Measurements from ENCODE around the gene BICC1. TPM values are rescaled to one million over a fixed set of nuclear protein-coding genes. Genes with fewer than 3 reads are reported as not detected.

The BICC1 gene
- total and polyA plus RNA-seq, 2 of the 4 experiments (the other 2 are of a cell fraction), result 5.7 to 42.5 TPM

GRCh38 chr10:58641708-58642107, 129.0 kb downstream of the BICC1 start:
- H3K27me3 ChIP-seq (ENCODE audit: control insufficient read depth, insufficient read depth, low read length), result no peaks in the 10 kb centered on the region
- H4K5ac ChIP-seq (ENCODE audit: low read depth, low read length), result no peak overlapping the region
- H4K91ac ChIP-seq (ENCODE audit: insufficient read depth, low read depth, low read length), result no peak overlapping the region
- WGBS, 2 experiments (ENCODE audit: extremely low coverage in 2 of 2, insufficient read length in 1 of 2), result no CpG with 5 or more reads among the region's 2 CpGs
- H2AK9ac ChIP-seq (replicated peaks; ENCODE audit: low read depth, low read length, poor library complexity), result no peak overlapping the region
- intact Hi-C loops (cut with micrococcal nuclease), result loop anchor here (1.0 to 5.0 kb wide), 2 partner anchors 110 to 229 kb away; no protein-coding TSS in a partner anchor
- H3K4ac ChIP-seq (ENCODE audit: low read depth, low read length), result no peak overlapping the region
- H2AFZ ChIP-seq (replicated peaks; ENCODE audit: low read length, poor library complexity), result no peak overlapping the region
- TF ChIP-seq CHD1 (IDR thresholded peaks at IDR 0.05; ENCODE audit: low read depth, low read length) (no peak), RFX5 (IDR thresholded peaks at IDR 0.05; ENCODE audit: low read depth, low read length) (no peak), RCOR1 (IDR thresholded peaks at IDR 0.05; ENCODE audit: insufficient replicate concordance, low read length) (no peak), CTCF (conservative IDR thresholded peaks at IDR 0.05; ENCODE audit: low read depth, low read length) (no peak), USF2 (IDR thresholded peaks at IDR 0.05; ENCODE audit: low read depth, low read length) (no peak), BHLHE40 (IDR thresholded peaks at IDR 0.05; ENCODE audit: low read depth, low read length) (no peak), NFE2L2 (IDR thresholded peaks at IDR 0.05; ENCODE audit: low read depth, low read length) (no peak), CEBPB (IDR thresholded peaks at IDR 0.05; ENCODE audit: low read depth, low read length) (peak; percentile 46; the same call in 1 of the 2 replicates), ELK1 (IDR thresholded peaks at IDR 0.05; ENCODE audit: borderline replicate concordance, low read depth, low read length) (no peak), FOS (IDR thresholded peaks at IDR 0.05; ENCODE audit: low read depth, low read length) (0 out of 2 replicates have a peak, but pooled peaks have one; percentile 9), MAFK (IDR thresholded peaks at IDR 0.05; ENCODE audit: low read depth, low read length) (no peak), RAD21 (IDR thresholded peaks at IDR 0.05; ENCODE audit: low read length) (no peak), POLR2A (IDR thresholded peaks at IDR 0.05; ENCODE audit: low read depth, low read length) (no peak), MXI1 (IDR thresholded peaks at IDR 0.05; ENCODE audit: borderline replicate concordance, low read depth, low read length) (no peak), SMC3 (IDR thresholded peaks at IDR 0.05; ENCODE audit: low read depth, low read length) (no peak), MAZ (IDR thresholded peaks at IDR 0.05; ENCODE audit: borderline replicate concordance, low read depth, low read length) (no peak)
- ChIA-PET CTCF (interaction anchor here (0.6 to 1.8 kb wide), 7 partner anchors 9 to 665 kb away, joined by 3 to 8 read pairs (median 4); no protein-coding TSS in a partner anchor), POLR2A (ENCODE audit: unreplicated experiment) (no interaction called here)
- no peak overlapping the region for H2BK20ac ChIP-seq (ENCODE audit: low read depth, low read length)
- in situ Hi-C loops (cut with MboI; ENCODE audit: low sequenced_read_pairs), result no loop called here
- no peak overlapping the region for H2AK5ac ChIP-seq (ENCODE audit: low read depth, low read length)
- H3K79me1 ChIP-seq (ENCODE audit: low read depth in 1 of 2, low read length in 2 of 2), result peaks cover 19 to 35% of the 10 kb centered on the region in 2 experiments
- H4K8ac ChIP-seq (ENCODE audit: low read depth in 2 of 2, low read length in 2 of 2), result no peak overlapping the region
- H3K4me1 ChIP-seq (ENCODE audit: control insufficient read depth, insufficient read depth, low read length), result peaks cover 10% of the 10 kb centered on the region; the same call in 1 of the 2 replicates
- H3K27ac ChIP-seq (ENCODE audit: insufficient read depth, low read length), result no peak overlapping the region
- dilution Hi-C loops (cut with HindIII; ENCODE audit: low sequenced_read_pairs, unreplicated experiment), result no loop called here
- H2BK15ac ChIP-seq (ENCODE audit: low read depth, low read length), result no peak overlapping the region
- H3K14ac ChIP-seq (replicated peaks; ENCODE audit: low read depth, low read length), result no peak overlapping the region
- H3K18ac ChIP-seq (ENCODE audit: low read depth, low read length), result no peak overlapping the region
- H3K9me3 ChIP-seq (ENCODE audit: control insufficient read depth, insufficient read depth, low read length), result no peaks in the 10 kb centered on the region
- no peak overlapping the region for H3K23ac ChIP-seq (ENCODE audit: low read depth, low read length)
- BruUV-seq (replicated peaks), result no TSS peak
- H3K4me3 ChIP-seq (ENCODE audit: insufficient read depth, low read depth, low read length), result no peak overlapping the region
- peak; percentile 88 for DNase-seq
- ATAC-seq (ENCODE audit: low read depth), result peak; percentile 60
- peak overlapping the region; percentile 78 for H2BK5ac ChIP-seq (ENCODE audit: low read depth, low read length, poor library complexity, severe bottlenecking)
- H3K9ac ChIP-seq (ENCODE audit: low read depth, low read length), result no peak overlapping the region
- H3K36me3 ChIP-seq (ENCODE audit: control insufficient read depth, insufficient read depth, low read length), result no peaks in the 10 kb centered on the region
- H4K20me1 ChIP-seq (ENCODE audit: insufficient read depth, low read length), result peaks cover 3% of the 10 kb centered on the region; the same call in 1 of the 2 replicates
- no peak overlapping the region for H3K56ac ChIP-seq (ENCODE audit: extremely low read depth, insufficient read depth, low read length)
- H2BK120ac ChIP-seq (ENCODE audit: low read depth, low read length), result no peak overlapping the region
- peaks cover 17% of the 10 kb centered on the region for H3K9me1 ChIP-seq (ENCODE audit: insufficient read depth, low read length)
- peak overlapping the region; percentile 18; the same call in 1 of the 2 replicates for H3K4me2 ChIP-seq (ENCODE audit: low read depth, low read length)

Measured in IMR-90 (cell line).